Natural killer cell (primary cell): ENCODE data around the gene PTPRN2. TPM values are rescaled to one million over a fixed set of nuclear protein-coding genes. Genes with fewer than 3 reads are reported as not detected.

Experiments
- ATAC-seq, 3 donors: fragments of 150-1000 bp in 2 of 3; fragments of 200-7000 bp in 1 of 3; cut with Tn5 transposase; 1 replicate in 1 of 3; 2 replicates in 2 of 3; pipeline ENCODE4 v1.10.0; 2021; ENCODE audit warnings: mild to moderate bottlenecking in 2 of 3, moderate library complexity in 2 of 3
- DNase-seq, 2 donors: peaks; one replicate each; pipeline versions ENCODE4 v3.0.0 to v3.0.0-alpha.2; 2013 to 2021; ENCODE audit warnings: mixed read lengths in 1 of 2
- H3K27ac ChIP-seq: one replicate; pipeline ENCODE4 v1.5.1; 2013; ENCODE audit warnings: mild to moderate bottlenecking, low read length
- H3K27me3 ChIP-seq: one replicate; pipeline ENCODE4 v1.6.1; 2013; ENCODE audit warnings: low read length; ENCODE audit not compliant: control insufficient read depth, insufficient read depth
- H3K36me3 ChIP-seq: one replicate; pipeline ENCODE4 v1.6.1; 2013; ENCODE audit warnings: low read length; ENCODE audit not compliant: control insufficient read depth, insufficient read depth
- H3K4me1 ChIP-seq: one replicate; pipeline ENCODE4 v1.6.1; 2013; ENCODE audit warnings: low read length; ENCODE audit not compliant: control insufficient read depth, insufficient read depth
- H3K4me3 ChIP-seq: one replicate; pipeline ENCODE4 v1.5.1; 2013; ENCODE audit warnings: low read length
- H3K9me3 ChIP-seq: one replicate; pipeline ENCODE4 v1.6.1; 2013; ENCODE audit warnings: low read length; ENCODE audit not compliant: control insufficient read depth, insufficient read depth
- H3K27ac Mint-ChIP-seq, 2 donors: one replicate each; pipeline ENCODE4 v1.8.0; 2022; ENCODE audit warnings: mild to moderate bottlenecking in 2 of 2, mixed read lengths in 2 of 2, moderate library complexity in 1 of 2
- H3K27me3 Mint-ChIP-seq, 2 donors: one replicate each; pipeline ENCODE4 v1.8.0; 2022; ENCODE audit warnings: low read depth in 2 of 2, mixed read lengths in 2 of 2
- H3K36me3 Mint-ChIP-seq: one replicate; pipeline ENCODE4 v1.8.0; 2022; ENCODE audit warnings: mixed read lengths
- H3K4me1 Mint-ChIP-seq, 2 donors: one replicate each; pipeline ENCODE4 v1.8.0; 2022; ENCODE audit warnings: mixed read lengths in 2 of 2
- H3K4me3 Mint-ChIP-seq: one replicate; pipeline ENCODE4 v1.8.0; 2022; ENCODE audit warnings: mild to moderate bottlenecking, moderate library complexity, mixed read lengths
- H3K9me3 Mint-ChIP-seq, 2 donors: one replicate each; pipeline ENCODE4 v1.8.0; 2022; ENCODE audit warnings: mixed read lengths in 2 of 2
- WGBS: methylation state at CpG from one replicate; pipeline ENCODE4 v1.1.7; 2013; ENCODE audit warnings: missing lambda C conversion rate; ENCODE audit not compliant: insufficient coverage; 5-methylcytosine and 5-hydroxymethylcytosine counted together
- intact Hi-C: fragments of 100-400 bp; cut with micrococcal nuclease; formaldehyde crosslinking; loops from one replicate; pipeline ENCODE4 v1.14.2; 2022
- total RNA-seq, 4 donors: library from RNA; stranded (reverse); fragments of 120-200 nt in 1 of 4; gene quantifications; one replicate each; pipeline versions ENCODE4 v1.2.3 to v1.2.4, GENCODE V29; 2013 to 2022
- TF ChIP-seq, protein P1 (sequence below): fragments of 200-600 bp; IDR thresholded peaks from one replicate; pipeline ENCODE4 v1.8.0; 2022; ENCODE audit warnings: antibody characterized with exemption

Gene PTPRN2
- total RNA-seq, 3 donors from 2014 or later (not counting 1 experiment from before 2014, with no cell fraction given): 1.3 to 2.5 (median 1.9) TPM

DNA sequence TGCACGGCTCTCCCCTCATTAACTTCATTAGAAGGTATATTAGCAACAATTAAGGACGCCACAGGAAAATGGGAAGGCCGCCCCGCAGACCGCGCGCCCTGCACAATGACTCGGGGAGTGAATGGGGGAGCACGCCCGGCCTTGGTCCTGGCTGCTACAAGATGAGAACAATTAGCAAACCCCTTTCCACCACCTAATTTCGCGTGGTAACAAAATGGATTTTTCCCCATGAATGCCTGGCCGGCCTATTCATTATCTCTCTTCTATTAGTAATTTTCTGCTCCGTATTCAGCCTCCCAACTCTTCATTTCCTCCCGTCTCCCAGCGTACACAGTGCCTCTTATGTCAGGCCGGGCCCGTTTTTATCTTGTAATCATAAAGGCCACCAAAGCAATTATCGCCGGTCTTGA, 903.9 kb downstream of the PTPRN2 start:
- Mint-ChIP-seq H3K9me3 (no peaks in the 10 kb centered on the region), H3K27me3 (peaks cover 65 to 72% of the 10 kb centered on the region in 2 donors), H3K27ac (no peak overlapping the region), H3K4me1 (peaks cover 0 to 5% of the 10 kb centered on the region in 2 donors), H3K4me3 (no peak overlapping the region), H3K36me3 (no peaks in the 10 kb centered on the region)
- Histone ChIP-seq H3K36me3 (no peaks in the 10 kb centered on the region), H3K27me3 (peaks cover 43% of the 10 kb centered on the region), H3K4me3 (no peak overlapping the region), H3K4me1 (no peaks in the 10 kb centered on the region), H3K9me3 (no peaks in the 10 kb centered on the region), H3K27ac (no peak overlapping the region)
- TF ChIP-seq, protein P1, sequence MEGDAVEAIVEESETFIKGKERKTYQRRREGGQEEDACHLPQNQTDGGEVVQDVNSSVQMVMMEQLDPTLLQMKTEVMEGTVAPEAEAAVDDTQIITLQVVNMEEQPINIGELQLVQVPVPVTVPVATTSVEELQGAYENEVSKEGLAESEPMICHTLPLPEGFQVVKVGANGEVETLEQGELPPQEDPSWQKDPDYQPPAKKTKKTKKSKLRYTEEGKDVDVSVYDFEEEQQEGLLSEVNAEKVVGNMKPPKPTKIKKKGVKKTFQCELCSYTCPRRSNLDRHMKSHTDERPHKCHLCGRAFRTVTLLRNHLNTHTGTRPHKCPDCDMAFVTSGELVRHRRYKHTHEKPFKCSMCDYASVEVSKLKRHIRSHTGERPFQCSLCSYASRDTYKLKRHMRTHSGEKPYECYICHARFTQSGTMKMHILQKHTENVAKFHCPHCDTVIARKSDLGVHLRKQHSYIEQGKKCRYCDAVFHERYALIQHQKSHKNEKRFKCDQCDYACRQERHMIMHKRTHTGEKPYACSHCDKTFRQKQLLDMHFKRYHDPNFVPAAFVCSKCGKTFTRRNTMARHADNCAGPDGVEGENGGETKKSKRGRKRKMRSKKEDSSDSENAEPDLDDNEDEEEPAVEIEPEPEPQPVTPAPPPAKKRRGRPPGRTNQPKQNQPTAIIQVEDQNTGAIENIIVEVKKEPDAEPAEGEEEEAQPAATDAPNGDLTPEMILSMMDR: no peak
- intact Hi-C loops: no loop called here
- ATAC-seq: no peak
- DNase-seq: no peak
- WGBS: 13% methylated on average over 20 of the region's 20 CpGs

DNA sequence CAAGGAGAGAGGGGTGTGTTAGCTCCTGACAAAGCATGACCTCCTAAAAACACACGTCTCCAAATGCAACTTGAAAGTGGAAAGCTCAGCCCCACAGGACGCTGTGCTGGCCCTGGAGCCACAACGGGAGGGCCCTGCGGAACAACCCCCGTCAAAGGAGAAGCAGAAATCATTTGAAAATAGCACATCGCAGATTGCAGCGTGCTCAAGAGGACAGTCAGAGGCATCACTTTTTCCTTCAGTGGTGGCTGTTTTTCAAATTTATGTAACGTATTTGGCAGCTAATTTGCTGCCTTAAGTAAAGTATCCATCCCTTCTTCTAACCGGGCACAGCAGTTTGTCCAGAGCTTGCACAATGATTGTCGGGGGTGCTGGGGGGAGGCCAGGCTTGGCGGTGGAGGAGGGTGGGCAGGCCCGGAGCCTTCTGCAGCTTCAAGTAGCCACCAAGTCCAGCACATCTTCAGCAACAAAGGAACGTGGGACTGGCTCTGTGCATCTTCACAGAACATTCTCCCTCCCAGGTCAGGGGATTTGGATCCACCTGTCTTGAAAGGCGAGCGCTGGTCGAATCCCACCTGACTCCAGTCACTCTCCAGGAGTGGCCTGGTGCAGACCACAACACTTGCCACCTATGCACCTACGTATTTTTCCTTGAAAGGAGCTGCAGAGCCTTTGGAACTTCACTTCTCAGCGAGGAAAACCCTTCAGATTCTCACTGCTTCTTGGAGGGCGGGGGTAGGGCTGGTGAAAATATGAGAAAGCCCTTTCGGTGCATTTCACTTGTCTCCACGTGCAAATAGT, 904.5 kb downstream of the PTPRN2 start:
- TF ChIP-seq, protein P1: no peak
- 24% methylated on average over 21 of the region's 21 CpGs for WGBS
- Histone ChIP-seq H3K27me3 (peaks cover 43% of the 10 kb centered on the region), H3K4me3 (no peak overlapping the region), H3K27ac (no peak overlapping the region), H3K4me1 (no peaks in the 10 kb centered on the region), H3K36me3 (no peaks in the 10 kb centered on the region), H3K9me3 (no peaks in the 10 kb centered on the region)
- intact Hi-C loops: no loop called here
- ATAC-seq: no peak
- peaks cover 65 to 77% of the 10 kb centered on the region in 2 donors for H3K27me3 Mint-ChIP-seq
- no peak overlapping the region for H3K4me3 Mint-ChIP-seq
- peaks cover 0 to 5% of the 10 kb centered on the region in 2 donors for H3K4me1 Mint-ChIP-seq
- DNase-seq: no peak
- no peak overlapping the region for H3K27ac Mint-ChIP-seq
- H3K36me3 Mint-ChIP-seq: no peaks in the 10 kb centered on the region
- no peaks in the 10 kb centered on the region for H3K9me3 Mint-ChIP-seq

DNA sequence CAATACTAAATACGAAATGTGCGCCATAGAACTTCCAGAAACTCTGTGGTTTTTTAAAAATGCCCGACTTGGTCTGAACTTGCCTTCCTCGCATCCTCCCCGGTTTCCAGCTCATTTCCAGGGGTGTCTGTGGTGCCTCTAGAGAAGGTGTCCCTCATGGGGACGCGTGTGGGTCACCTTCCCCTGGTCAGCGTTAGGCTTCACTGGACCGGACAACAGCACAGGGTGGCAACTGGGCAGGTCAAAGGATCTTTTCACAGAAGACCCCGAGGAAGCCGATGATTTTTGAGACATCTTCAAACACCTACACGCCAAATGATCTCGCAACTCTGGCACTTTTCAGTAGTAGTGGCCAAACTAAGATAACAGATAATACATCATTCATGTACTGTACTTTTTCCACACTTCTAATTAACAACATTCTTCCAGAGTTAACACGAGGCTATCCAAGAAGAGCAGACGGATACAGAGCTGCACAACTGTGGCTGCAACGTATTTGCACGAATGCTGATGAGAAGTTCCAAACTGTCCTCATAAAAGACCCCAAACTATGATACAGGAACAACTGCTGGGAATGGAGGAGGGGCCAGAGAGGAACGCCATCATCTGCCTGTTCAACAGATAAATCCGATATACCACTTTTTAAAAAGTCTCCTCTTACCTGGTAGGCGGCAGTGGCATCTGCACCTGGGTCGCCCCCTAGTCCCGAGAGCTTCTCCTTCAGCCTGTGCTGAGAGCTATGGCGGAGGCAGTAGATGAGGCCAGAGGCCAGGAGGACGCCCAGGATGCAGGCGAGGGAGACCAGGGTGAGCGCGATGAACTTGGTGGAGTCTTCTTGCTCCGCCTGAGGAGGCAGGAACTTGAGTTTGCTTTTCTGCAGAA, 905.3 kb downstream of the PTPRN2 start:
- Histone ChIP-seq H3K4me1 (no peaks in the 10 kb centered on the region), H3K9me3 (no peaks in the 10 kb centered on the region), H3K4me3 (no peak overlapping the region), H3K27me3 (peaks cover 43% of the 10 kb centered on the region), H3K27ac (no peak overlapping the region), H3K36me3 (no peaks in the 10 kb centered on the region)
- Mint-ChIP-seq H3K4me3 (no peak overlapping the region), H3K27ac (no peak overlapping the region), H3K4me1 (peaks cover 0 to 5% of the 10 kb centered on the region in 2 donors), H3K27me3 (peaks cover 57 to 77% of the 10 kb centered on the region in 2 donors), H3K9me3 (no peaks in the 10 kb centered on the region), H3K36me3 (no peaks in the 10 kb centered on the region)
- 50% methylated on average over 28 of the region's 28 CpGs for WGBS
- no peak for ATAC-seq
- no peak for DNase-seq
- TF ChIP-seq, protein P1: no peak
- intact Hi-C loops: no loop called here
